T-helper 9 cell (primary cell): ENCODE data around the gene CCDC71L.

Experiments used
- DNase-seq: peaks from one replicate; pipeline ENCODE4 v3.0.0-alpha.2; 2020

CCDC71L gene

DNA sequence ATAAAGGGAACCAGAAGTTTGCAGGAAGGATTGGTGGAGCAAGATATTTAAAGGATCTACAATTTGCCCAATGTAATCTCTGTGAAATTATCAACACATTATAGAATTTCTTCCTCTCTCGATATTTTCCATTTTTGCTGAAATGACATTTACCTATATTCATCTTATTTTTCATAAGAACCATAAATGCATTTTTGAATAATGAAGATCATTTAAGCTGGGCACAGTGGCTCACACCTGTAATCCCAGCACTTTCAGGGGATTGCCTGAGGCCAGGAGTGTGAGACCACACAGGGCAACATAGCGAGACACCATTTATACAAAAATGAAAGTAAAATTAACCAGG is 37.7 kb downstream of the CCDC71L start:
- no peak for DNase-seq

GRCh38 chr7:106622654-106623314 is 38.2 kb downstream of the CCDC71L start:
- DNase-seq, result no peak

DNA sequence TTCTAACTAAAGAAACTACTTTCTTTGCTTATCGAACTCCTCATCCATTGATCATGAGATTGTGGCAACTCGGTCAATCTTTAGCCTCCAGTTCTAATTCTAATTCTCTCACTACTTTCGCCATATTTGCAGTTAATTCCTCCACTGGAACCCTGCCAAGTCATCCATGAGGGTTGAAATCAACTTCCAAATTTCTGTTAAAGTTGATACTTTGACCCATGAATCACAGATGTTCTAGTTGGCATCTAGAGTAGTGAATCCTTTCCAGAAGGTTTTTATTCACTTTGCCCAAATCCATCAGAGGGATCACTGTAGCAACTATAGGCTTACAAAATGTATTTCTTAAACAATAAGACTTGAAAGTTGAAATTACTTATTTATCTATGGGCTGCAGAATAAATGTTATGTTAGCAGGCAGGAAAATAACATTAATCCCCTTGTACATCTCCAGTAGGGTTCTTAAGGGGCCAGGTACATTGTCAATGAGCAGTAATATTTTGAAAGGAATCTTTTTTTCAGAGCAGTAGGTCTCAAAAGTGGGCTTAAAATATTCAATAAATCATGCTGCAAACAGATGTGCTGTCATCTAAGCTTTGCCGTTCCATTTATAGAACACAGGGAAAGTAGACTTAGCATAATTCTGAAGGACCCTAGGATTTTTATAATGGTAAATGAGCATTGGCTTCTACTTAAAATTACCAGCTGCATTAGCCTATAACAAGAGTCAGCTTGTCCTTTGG is 39.4 kb downstream of the CCDC71L start:
- DNase-seq, result no peak

DNA sequence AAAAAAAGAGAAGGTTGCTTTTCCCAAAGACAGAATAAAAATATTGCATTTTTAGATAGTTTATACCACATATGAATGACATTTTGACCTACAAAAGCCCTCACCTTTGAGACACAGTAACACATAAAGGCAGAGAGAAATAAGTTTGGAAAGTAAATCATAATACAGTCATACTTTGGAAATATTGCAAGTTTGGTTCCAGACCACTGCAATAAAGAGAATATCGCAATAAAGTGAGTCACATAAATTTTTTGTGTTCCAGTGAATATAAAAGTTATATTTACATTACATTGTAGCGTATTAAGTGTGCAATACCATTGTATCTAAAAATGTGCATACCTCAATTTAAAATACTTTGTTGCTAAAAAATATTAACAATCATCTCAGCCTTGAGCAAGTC is 40.3 kb downstream of the CCDC71L start:
- no peak for DNase-seq

GRCh38 chr7:106620034-106620433 is 40.9 kb downstream of the CCDC71L start:
- DNase-seq, result no peak

DNA sequence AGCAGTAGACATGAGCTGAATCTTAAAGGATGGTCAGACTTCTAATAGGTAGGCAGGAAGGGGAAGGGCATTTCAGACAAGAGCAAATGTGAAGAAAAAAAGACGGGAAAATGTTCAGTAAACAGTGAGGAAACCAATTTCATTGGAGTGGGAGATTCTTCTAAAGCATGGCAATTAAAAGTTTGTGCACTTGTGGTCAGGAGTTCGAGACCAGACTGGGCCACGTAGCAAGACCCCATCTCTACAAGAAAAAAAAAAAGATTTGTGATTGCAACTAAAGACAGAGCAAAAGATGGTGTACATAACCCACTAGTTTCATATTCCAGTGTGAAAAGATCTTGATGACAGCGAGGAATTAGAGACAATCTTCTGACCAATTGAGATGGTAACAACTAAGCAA is 41.7 kb downstream of the CCDC71L start:
- DNase-seq, result no peak

DNA sequence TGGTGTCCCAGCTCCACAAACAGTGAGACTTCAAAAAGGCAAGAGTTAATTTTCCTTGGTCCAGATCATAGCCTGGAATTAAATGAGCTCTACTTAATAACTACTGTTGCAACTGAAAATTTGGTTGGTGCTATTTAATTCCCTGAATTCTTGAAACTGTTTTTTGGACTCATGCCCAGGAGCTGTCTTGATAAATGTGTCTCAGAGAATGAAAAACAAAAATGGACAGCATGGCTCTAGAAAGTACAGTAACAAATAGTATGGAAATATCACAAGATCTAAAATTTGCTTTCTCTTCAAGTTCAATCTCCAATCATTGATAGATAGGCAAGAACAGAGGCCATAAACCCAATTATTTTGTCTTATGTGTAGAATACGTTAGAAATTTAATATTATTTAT is 42.5 kb downstream of the CCDC71L start:
- no peak for DNase-seq

GRCh38 chr7:106617860-106618259 is 43.1 kb downstream of the CCDC71L start:
- no peak for DNase-seq

DNA sequence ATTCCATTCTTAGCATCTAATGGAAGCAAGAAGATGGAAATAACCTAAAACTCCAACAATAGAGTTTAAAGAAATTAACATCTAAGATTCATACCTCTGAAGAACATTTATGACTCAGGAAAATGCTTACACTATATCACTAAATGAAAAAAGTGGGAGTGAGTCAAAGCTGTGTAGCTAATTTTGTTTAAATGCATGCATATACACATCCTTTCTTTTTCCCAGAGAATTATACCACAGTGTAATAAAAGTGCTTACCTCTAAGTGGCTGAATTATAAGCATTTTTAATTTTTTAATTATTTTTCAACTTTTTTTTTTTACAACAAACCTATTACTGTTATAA is 44.3 kb downstream of the CCDC71L start:
- DNase-seq, result no peak

DNA sequence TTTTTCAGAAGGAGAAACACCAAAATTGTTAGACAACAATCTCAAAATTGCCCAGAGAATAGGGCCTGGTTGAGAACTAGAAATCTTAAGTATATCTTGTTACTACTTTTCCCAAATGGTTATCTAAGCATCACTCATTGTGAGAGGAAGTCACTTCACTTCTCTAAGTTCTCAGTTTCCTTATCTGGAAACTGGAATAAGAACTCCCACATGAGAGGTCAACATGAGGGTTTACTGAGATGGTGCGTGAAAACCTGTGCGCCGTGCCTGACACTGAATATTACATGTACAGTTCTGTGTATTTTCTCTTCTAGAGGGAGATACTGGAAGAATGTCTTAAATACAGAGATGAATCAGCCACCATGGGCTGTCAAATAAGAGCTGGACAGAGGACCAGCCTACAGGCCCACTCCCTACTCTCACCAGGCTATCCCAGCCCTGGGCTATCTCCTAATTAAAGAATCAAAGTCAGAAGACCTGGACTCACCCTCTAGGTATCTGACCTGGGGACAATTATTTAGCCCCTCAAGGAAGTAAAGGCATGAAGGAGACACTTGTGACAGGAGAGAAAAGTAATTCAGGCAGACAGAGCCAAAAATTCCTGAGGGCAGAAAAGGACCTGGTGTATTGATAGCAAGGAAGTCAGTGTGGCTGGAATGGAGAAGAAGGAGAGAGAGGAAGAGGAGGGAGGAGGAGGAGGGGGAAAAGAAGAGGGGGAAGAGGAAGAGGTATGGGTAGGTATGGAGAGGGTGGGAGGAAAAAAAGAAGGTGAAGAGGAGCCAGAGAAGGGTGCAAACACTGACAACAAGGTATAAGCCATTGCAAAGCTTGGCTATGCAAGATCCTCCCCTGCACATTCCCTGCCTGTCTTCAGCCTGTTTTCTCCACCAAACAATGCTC is 44.9 kb downstream of the CCDC71L start:
- no peak for DNase-seq

DNA sequence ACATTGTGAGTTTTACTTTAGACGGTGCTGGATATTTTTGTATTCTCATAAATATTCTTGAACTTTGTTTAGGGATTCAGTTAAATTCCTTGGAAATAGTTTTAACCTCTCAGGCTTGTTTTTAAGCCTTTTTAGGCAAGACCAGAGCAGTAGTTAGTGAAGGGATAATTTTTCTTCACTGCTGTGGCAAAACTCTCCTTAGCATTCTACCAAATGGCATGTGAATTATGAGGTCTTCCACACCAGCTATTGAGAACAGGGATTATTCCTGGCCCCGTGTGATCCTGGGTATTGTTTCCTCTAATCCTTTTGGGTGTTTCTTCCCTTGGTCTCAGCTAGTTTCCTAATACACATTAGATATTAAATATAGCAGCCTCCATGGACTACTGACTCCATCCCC is 46.2 kb downstream of the CCDC71L start:
- DNase-seq, result no peak

GRCh38 chr7:106613848-106614560 is 47.0 kb downstream of the CCDC71L start:
- DNase-seq, result no peak

DNA sequence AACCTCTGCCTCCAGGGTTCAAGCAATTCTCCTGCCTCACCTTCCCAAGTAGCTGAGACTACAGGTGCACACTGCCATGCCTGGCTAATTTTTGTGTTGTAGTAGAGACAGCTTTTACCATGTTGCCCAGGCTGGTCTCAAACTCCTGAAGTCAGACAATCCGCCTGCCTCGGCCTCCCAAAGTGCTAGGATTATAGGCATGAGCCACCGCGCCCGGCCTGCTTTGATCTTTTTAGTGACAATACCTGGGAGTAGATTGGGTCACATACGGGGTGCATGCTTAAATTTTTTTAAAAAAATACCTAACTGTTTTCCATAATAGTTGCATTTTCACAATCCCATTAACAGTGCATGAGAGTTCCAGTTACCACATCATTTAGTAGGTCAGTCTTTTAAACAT is 47.7 kb downstream of the CCDC71L start:
- DNase-seq, result no peak

GRCh38 chr7:106612432-106612831 is 48.5 kb downstream of the CCDC71L start:
- DNase-seq, result no peak

GRCh38 chr7:106611911-106612310 is 49.0 kb downstream of the CCDC71L start:
- DNase-seq, result no peak

DNA sequence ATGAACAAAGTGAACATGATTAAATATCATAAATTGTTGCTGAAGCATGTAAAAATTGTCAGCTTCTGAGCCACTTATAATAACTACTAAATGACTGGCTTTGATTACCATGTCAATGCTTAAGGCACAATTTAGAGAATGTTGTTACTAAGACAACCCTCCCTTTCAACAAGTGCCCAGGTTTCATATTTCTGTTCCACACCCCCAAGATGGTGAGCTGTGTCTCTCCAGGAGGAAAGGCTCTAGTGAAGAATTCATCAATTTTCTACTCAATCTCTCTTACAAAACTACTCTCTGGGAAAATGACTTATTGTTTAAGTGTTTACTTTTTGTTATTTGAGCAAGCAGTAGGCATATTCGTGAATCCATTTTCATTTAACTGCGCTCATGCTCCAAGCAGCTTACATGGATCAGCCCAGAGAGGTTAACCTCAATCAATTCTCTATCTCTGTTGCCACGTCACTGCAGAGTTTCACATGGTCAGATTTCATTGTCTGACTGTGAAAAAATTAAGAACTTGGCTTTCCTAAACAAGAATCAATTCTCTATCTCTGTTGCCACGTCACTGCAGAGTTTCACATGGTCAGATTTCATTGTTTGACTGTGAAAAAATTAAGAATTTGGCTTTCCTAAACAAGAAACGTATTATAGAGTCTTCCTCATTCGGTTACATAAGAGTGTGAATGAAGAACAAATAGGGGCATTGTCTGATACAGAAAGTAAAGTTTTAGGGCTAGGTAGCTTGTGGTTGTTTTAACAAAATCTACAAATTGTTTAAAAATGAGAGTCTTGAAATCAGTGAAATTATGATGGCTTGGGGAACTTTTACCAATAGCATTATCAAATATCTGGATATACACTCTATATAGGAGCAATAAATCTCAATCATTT is 49.7 kb downstream of the CCDC71L start:
- DNase-seq, result no peak

DNA sequence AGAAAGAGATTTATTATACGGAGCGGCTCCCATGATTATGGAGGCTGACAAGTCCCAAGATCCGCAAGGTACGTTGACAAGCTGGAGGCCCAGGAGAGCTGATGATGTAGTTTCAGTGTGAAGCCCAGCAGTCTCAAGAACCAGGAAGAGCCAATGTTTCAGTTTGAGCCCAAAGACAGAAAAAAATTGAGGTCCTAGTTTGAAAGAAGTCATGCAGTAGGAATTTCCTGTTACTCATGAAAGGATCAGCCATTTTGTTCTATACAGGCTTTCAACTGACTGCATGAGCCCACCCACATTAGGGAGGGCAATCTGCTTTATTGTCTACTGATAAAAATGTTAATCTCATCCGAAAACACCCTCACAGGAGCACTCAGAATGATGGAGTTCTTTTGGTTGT is 51.5 kb downstream of the CCDC71L start:
- no peak for DNase-seq

- no peak for DNase-seq
These were observed 52.3 kb downstream of the CCDC71L start for GRCh38 chr7:106608661-106609060.
